HepG2 (cell line): ENCODE data around the gene TNNI2. TPM values are rescaled to one million over a fixed set of nuclear protein-coding genes. Genes with fewer than 3 reads are reported as not detected.

ENCODE experiments used
- CCAR2 ChIP-seq: fragments of 200-400 bp; formaldehyde crosslinking; optimal IDR thresholded peaks from 2 replicates; pipeline ENCODE3; 2018; ENCODE audit warnings: low read depth, mild to moderate bottlenecking, low read length, moderate library complexity
- DBP ChIP-seq: sonication (generic); formaldehyde crosslinking; IDR thresholded peaks from 2 replicates; pipeline ENCODE4 v1.4.0; 2020; ENCODE audit warnings: missing genetic modification reagents; ENCODE audit errors: not compliant biosample characterization
- HNF4A ChIP-seq: sonication (generic); formaldehyde crosslinking; IDR thresholded peaks from 2 replicates; pipeline ENCODE4 v1.4.0; 2020; ENCODE audit warnings: missing genetic modification reagents
- KDM4B ChIP-seq: sonication (generic); formaldehyde crosslinking; IDR thresholded peaks from 2 replicates; pipeline ENCODE4 v1.4.0; 2020; ENCODE audit warnings: missing genetic modification reagents
- KLF12 ChIP-seq: sonication (generic); formaldehyde crosslinking; IDR thresholded peaks from 2 replicates; pipeline ENCODE4 v1.4.0; 2020; ENCODE audit warnings: missing genetic modification reagents, borderline replicate concordance
- ONECUT2 ChIP-seq: sonication (generic); formaldehyde crosslinking; IDR thresholded peaks from 2 replicates; pipeline ENCODE4 v1.4.0; 2020; ENCODE audit warnings: missing genetic modification reagents
- PAF1 ChIP-seq: IDR thresholded peaks from 2 replicates; pipeline ENCODE4 v1.6.1; 2016; ENCODE audit warnings: missing genetic modification reagents, missing compliant biosample characterization
- SRSF4 ChIP-seq: fragments of 200-400 bp; formaldehyde crosslinking; IDR thresholded peaks from one replicate; pipeline ENCODE4 v1.6.1; 2018; ENCODE audit warnings: mild to moderate bottlenecking, low read depth, low read length, moderate library complexity; ENCODE audit not compliant: poor library complexity, severe bottlenecking
- TFDP1 ChIP-seq: IDR thresholded peaks from 2 replicates; pipeline ENCODE4 v1.6.1; 2016; ENCODE audit warnings: missing compliant biosample characterization, missing genetic modification reagents, borderline replicate concordance
- TIGD3 ChIP-seq: sonication (generic); formaldehyde crosslinking; IDR thresholded peaks from 2 replicates; pipeline ENCODE4 v1.5.1; 2020; ENCODE audit warnings: mild to moderate bottlenecking, missing genetic modification reagents, borderline replicate concordance
- XBP1 ChIP-seq: sonication (generic); formaldehyde crosslinking; IDR thresholded peaks from 2 replicates; pipeline ENCODE4 v1.5.0; 2020; ENCODE audit warnings: missing genetic modification reagents
- ZFY ChIP-seq: sonication (generic); formaldehyde crosslinking; IDR thresholded peaks from 2 replicates; pipeline ENCODE4 v1.4.0; 2020; ENCODE audit warnings: missing genetic modification reagents
- ZNF234 ChIP-seq: sonication (generic); formaldehyde crosslinking; conservative IDR thresholded peaks from 2 replicates; pipeline ENCODE4 v1.5.1; 2020; ENCODE audit warnings: mild to moderate bottlenecking, missing genetic modification reagents
- ZNF468 ChIP-seq: sonication (generic); formaldehyde crosslinking; IDR thresholded peaks from 2 replicates; pipeline ENCODE4 v1.8.0; 2022; ENCODE audit warnings: mild to moderate bottlenecking, moderate library complexity, missing genetic modification reagents
- ZNF546 ChIP-seq: sonication (generic); formaldehyde crosslinking; conservative IDR thresholded peaks from 2 replicates; pipeline ENCODE4 v1.8.1; 2023; ENCODE audit warnings: mild to moderate bottlenecking, missing genetic modification reagents
- ZNF563 ChIP-seq: sonication (generic); formaldehyde crosslinking; IDR thresholded peaks from 2 replicates; pipeline ENCODE4 v1.8.0; 2022; ENCODE audit warnings: mild to moderate bottlenecking, moderate library complexity, missing genetic modification reagents
- ZNF713 ChIP-seq: sonication (generic); formaldehyde crosslinking; IDR thresholded peaks from 2 replicates; pipeline ENCODE4 v1.4.0; 2020; ENCODE audit warnings: mild to moderate bottlenecking, missing genetic modification reagents
- ZNF746 ChIP-seq: sonication (generic); formaldehyde crosslinking; IDR thresholded peaks from 2 replicates; pipeline ENCODE4 v1.8.0; 2022; ENCODE audit warnings: mild to moderate bottlenecking, missing genetic modification reagents
- polyA plus RNA-seq, 8 experiments: library from polyadenylated mRNA; depleted of rRNA in 3 of 8; stranded (reverse) in 7 of 8; unstranded in 1 of 8; fragments of >200 nt; fragmentation: Illumina TruSeq in 4 of 8; extraction: Trizol in 4 of 8; gene quantifications; 2 replicates each; pipeline versions ENCODE4 v1.2.1 to v1.2.3, GENCODE V29; 2011 to 2016; ENCODE audit warnings: low read depth in 4 of 8, missing spikeins in 1 of 8, mixed read lengths in 1 of 8; ENCODE audit not compliant: insufficient read depth in 1 of 8
- total RNA-seq, 5 experiments: library from RNA; depleted of rRNA; stranded (reverse); fragments of >200 nt; fragmentation: Illumina TruSeq; extraction: Trizol; gene quantifications; 2 replicates each; pipeline ENCODE4 v1.2.3, GENCODE V29; 2016; ENCODE audit warnings: low read depth in 1 of 5
- TF ChIP-seq, protein P1 (sequence below): sonication (generic); formaldehyde crosslinking; IDR thresholded peaks from 2 replicates; pipeline ENCODE4 v1.5.0; 2020; ENCODE audit warnings: mild to moderate bottlenecking, missing genetic modification reagents
- TF ChIP-seq, protein P2 (sequence below): IDR thresholded peaks from 2 replicates; pipeline ENCODE4 v1.6.1; 2016
- TF ChIP-seq, protein P3 (sequence below): sonication (generic); formaldehyde crosslinking; IDR thresholded peaks from 2 replicates; pipeline ENCODE4 v1.8.1; 2023; ENCODE audit warnings: mild to moderate bottlenecking, moderate library complexity, missing genetic modification reagents

Gene TNNI2
- total and polyA plus RNA-seq, 2 of the 13 experiments (the other 11 are each of a cell fraction or from before 2014, with no cell fraction given) = 7.2 to 12.0 TPM

DNA sequence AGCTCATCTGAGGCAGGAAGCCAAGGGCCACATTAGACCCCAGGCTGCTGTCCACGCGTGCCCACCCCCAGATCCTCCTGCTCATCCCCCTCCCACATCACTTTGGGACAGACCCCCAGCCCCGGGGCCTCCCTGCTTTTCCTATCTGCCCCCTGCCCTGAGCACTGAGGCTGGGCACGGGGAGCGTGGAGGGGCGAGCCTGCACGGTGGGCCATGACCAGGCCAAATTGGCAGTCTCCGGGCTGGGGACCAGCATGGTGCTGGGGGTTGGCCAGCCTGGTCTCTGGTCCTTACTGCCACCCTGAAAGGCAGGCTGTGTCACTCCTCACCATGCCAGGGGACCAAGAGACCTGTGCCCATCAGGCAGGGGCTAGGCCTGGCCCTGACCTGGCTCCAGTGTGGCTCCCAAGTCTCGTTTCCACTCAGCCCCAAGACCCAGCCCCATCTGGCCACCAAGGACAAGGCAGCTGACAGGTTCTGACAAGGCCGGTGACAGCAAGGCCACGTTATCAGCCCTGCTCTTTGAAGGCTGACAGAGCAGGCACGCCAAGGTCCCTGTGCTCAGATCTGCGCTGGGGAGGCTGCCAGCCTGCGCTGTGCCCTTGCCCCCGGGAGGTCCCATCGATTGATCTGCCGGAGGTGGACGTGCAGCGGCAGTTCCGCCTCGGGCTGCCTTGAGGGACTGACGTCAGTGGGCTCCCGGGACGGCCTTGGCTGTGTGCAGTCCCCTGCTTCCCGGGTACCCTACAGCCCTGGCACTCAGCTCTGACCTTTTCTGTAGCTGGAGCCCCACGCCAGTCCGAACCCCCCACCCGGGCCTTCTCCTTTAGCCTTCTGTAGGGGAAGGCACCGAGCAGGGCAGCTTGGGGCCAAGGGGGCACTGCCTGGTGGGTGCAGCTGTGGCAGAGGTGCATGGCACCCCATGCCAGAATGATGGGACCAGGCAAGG lies 3.6 kb downstream of the TNNI2 start (continued):
- TF ChIP-seq, protein P1, sequence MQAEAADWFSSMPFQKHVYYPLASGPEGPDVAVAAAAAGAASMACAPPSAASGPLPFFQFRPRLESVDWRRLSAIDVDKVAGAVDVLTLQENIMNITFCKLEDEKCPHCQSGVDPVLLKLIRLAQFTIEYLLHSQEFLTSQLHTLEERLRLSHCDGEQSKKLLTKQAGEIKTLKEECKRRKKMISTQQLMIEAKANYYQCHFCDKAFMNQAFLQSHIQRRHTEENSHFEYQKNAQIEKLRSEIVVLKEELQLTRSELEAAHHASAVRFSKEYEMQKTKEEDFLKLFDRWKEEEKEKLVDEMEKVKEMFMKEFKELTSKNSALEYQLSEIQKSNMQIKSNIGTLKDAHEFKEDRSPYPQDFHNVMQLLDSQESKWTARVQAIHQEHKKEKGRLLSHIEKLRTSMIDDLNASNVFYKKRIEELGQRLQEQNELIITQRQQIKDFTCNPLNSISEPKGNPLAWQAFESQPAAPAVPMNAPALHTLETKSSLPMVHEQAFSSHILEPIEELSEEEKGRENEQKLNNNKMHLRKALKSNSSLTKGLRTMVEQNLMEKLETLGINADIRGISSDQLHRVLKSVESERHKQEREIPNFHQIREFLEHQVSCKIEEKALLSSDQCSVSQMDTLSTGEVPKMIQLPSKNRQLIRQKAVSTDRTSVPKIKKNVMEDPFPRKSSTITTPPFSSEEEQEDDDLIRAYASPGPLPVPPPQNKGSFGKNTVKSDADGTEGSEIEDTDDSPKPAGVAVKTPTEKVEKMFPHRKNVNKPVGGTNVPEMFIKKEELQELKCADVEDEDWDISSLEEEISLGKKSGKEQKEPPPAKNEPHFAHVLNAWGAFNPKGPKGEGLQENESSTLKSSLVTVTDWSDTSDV (CRISPR knock-in tag) = peak; percentile 73; the same call in 1 of the 2 replicates
- TF ChIP-seq ZNF563 (peak; percentile 53; the same call in 1 of the 2 replicates), KLF12 (CRISPR knock-in tag) (no peak), PAF1 (CRISPR knock-in tag) (no peak), ZNF468 (no peak), KDM4B (CRISPR knock-in tag) (no peak), SRSF4 (no peak), ZNF746 (CRISPR knock-in tag) (peak; percentile 94), ONECUT2 (CRISPR knock-in tag) (peak; percentile 97), HNF4A (CRISPR knock-in tag) (peak; percentile 79), DBP (no peak), CCAR2 (no peak), TIGD3 (CRISPR knock-in tag) (peak; percentile 92; the same call in 1 of the 2 replicates), XBP1 (CRISPR knock-in tag) (peak; percentile 71; the same call in 1 of the 2 replicates), ZNF713 (CRISPR knock-in tag) (no peak; the same call in 1 of the 2 replicates), ZNF546 (CRISPR knock-in tag) (peak; percentile 64; the same call in 1 of the 2 replicates), TFDP1 (CRISPR knock-in tag) (peak; percentile 77), ZNF234 (CRISPR knock-in tag) (no peak), ZFY (peak; percentile 83)
- TF ChIP-seq, protein P2, sequence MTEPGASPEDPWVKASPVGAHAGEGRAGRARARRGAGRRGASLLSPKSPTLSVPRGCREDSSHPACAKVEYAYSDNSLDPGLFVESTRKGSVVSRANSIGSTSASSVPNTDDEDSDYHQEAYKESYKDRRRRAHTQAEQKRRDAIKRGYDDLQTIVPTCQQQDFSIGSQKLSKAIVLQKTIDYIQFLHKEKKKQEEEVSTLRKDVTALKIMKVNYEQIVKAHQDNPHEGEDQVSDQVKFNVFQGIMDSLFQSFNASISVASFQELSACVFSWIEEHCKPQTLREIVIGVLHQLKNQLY (CRISPR knock-in tag) = peak; percentile 97
- TF ChIP-seq, protein P3, sequence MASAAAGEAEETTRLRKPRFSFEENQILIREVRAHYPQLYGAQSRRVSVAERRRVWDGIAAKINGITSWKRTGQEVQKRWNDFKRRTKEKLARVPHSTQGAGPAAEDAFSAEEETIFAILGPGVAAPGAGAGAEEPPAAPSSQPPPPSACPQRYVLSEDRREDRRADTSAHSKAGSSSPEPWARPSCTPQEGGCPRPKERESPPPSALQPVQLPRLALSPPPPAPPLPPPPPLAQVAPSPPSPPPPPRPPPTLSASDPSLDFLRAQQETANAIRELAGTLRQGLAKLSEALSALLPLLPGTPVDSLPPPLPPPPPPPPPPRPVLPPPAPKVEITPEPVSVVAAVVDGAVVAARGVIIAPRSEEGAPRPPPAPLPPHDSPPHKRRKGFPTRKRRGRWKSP (CRISPR knock-in tag) = no peak; the same call in 1 of the 2 replicates
